ENCODE measurements around the gene PRLR. TPM values are rescaled to one million over a fixed set of nuclear protein-coding genes. Genes with fewer than 3 reads are reported as not detected.

Gene PRLR
- total RNA-seq, 1 experiment from 2014 or later: 0.59 TPM

DNA sequence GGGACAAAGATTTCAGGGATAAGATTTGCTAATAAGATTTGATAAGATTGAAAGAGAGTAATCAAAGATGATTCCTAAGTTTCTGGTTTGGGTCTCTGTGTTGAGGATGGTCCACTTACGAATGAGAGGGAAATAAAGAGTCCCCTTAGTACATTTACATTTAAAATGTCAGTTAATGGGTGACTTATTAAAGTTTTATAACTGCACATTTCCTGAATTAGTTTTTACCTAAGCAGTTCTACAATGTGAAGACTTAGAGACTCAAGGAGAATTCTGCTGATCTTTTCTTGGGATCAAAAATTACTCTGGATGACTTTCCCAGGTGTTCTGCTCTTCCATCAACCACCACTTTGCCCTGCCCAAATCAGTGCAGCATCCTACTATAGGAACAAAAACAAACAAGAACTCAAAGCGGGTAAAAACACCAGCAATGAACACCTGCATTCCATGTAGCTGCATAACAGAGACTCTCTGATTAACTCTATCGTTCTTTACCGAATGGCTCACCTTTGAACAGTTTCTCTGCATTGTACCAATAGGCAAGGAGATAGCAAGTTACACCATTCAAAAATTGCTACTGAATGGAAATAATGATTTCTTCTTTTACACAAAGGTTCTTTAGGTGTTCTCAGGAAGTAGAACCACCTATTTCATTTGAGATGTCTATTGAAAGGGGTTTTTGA is 65.3 kb downstream of the PRLR start:
- CTCF ChIA-PET: no interaction called here
- no peak overlapping the region for H3K27ac Mint-ChIP-seq (ENCODE audit: unreplicated experiment)
- no TSS peak for BruUV-seq (replicated peaks)

GRCh38 chr5:35163710-35164033 is 66.6 kb downstream of the PRLR start:
- Mint-ChIP-seq H3K27me3 (ENCODE audit: unreplicated experiment) (no peaks in the 10 kb centered on the region), H3K9me3 (ENCODE audit: low read depth, unreplicated experiment) (peaks cover 7% of the 10 kb centered on the region), H3K27ac (ENCODE audit: unreplicated experiment) (no peak overlapping the region), H3K4me3 (ENCODE audit: low read depth, unreplicated experiment) (no peak overlapping the region), H3K4me1 (ENCODE audit: low read depth, unreplicated experiment) (no peaks in the 10 kb centered on the region), H3K36me3 (ENCODE audit: insufficient read depth, unreplicated experiment) (no peaks in the 10 kb centered on the region)
- CTCF ChIA-PET: no interaction called here
- no peak for DNase-seq
- BruUV-seq (replicated peaks): no TSS peak
- intact Hi-C loops (cut with micrococcal nuclease; ENCODE audit: unreplicated experiment): no loop called here
- TF ChIP-seq, protein P1, sequence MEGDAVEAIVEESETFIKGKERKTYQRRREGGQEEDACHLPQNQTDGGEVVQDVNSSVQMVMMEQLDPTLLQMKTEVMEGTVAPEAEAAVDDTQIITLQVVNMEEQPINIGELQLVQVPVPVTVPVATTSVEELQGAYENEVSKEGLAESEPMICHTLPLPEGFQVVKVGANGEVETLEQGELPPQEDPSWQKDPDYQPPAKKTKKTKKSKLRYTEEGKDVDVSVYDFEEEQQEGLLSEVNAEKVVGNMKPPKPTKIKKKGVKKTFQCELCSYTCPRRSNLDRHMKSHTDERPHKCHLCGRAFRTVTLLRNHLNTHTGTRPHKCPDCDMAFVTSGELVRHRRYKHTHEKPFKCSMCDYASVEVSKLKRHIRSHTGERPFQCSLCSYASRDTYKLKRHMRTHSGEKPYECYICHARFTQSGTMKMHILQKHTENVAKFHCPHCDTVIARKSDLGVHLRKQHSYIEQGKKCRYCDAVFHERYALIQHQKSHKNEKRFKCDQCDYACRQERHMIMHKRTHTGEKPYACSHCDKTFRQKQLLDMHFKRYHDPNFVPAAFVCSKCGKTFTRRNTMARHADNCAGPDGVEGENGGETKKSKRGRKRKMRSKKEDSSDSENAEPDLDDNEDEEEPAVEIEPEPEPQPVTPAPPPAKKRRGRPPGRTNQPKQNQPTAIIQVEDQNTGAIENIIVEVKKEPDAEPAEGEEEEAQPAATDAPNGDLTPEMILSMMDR (IDR thresholded peaks at IDR 0.05; ENCODE audit: unreplicated experiment): no peak

More for the DNA sequence above, 65.3 kb downstream of the PRLR start:
- H3K27me3 Mint-ChIP-seq (ENCODE audit: unreplicated experiment): no peaks in the 10 kb centered on the region
- TF ChIP-seq, protein P1 (IDR thresholded peaks at IDR 0.05; ENCODE audit: unreplicated experiment): no peak
- H3K4me1 Mint-ChIP-seq (ENCODE audit: low read depth, unreplicated experiment): no peaks in the 10 kb centered on the region
- peaks cover 7% of the 10 kb centered on the region for H3K9me3 Mint-ChIP-seq (ENCODE audit: low read depth, unreplicated experiment)
- intact Hi-C loops (cut with micrococcal nuclease; ENCODE audit: unreplicated experiment): no loop called here
- DNase-seq: no peak
- no peak overlapping the region for H3K4me3 Mint-ChIP-seq (ENCODE audit: low read depth, unreplicated experiment)
- no peaks in the 10 kb centered on the region for H3K36me3 Mint-ChIP-seq (ENCODE audit: insufficient read depth, unreplicated experiment)

DNA sequence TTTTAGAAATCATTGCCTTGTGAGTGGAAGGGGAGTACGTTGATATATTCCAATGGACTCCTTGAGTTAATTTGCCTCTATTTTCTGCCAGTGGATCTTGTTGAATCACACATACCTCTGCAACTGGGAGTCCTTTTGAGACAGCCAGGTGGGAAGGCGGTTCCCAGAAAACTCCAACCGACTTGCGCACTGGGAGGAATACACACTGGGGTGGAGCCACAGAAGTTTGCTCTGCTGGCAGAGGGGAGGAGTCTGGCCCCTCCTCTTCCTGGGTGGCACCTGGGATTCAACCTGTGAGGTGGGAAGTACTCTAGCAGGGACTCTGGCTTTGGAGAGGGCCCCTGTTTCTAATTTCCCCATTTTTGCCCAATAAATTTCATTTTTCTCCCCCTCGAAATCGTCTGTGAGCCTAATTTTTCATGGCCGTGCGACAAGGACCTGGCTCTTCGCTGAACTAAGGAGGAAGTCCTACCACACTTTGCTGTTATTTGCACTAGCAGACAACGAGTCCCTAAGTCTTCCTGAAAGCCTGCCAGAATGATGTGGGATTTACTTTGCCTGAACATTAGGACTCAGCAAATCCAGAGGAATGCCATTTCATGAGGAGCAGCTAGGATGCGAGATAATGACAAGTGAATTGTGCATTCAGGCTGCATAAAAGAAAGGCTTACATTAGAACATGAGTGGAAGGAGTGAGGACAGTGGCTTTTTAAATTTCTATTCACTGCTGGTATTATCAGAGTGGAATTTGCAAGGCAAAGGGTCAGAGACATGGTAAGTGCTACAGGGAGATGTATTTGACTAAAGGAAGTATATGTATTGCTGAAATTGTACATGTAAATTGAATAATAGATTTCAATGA is 67.2 kb downstream of the PRLR start:
- H3K4me3 Mint-ChIP-seq (ENCODE audit: low read depth, unreplicated experiment): no peak overlapping the region
- no peaks in the 10 kb centered on the region for H3K4me1 Mint-ChIP-seq (ENCODE audit: low read depth, unreplicated experiment)
- CTCF ChIA-PET: no interaction called here
- no peak overlapping the region for H3K27ac Mint-ChIP-seq (ENCODE audit: unreplicated experiment)
- H3K9me3 Mint-ChIP-seq (ENCODE audit: low read depth, unreplicated experiment): peaks cover 7% of the 10 kb centered on the region
- no TSS peak for BruUV-seq (replicated peaks)
- no peaks in the 10 kb centered on the region for H3K36me3 Mint-ChIP-seq (ENCODE audit: insufficient read depth, unreplicated experiment)
- intact Hi-C loops (cut with micrococcal nuclease; ENCODE audit: unreplicated experiment): no loop called here
- TF ChIP-seq, protein P1 (IDR thresholded peaks at IDR 0.05; ENCODE audit: unreplicated experiment): no peak
- no peaks in the 10 kb centered on the region for H3K27me3 Mint-ChIP-seq (ENCODE audit: unreplicated experiment)
- no peak for DNase-seq

DNA sequence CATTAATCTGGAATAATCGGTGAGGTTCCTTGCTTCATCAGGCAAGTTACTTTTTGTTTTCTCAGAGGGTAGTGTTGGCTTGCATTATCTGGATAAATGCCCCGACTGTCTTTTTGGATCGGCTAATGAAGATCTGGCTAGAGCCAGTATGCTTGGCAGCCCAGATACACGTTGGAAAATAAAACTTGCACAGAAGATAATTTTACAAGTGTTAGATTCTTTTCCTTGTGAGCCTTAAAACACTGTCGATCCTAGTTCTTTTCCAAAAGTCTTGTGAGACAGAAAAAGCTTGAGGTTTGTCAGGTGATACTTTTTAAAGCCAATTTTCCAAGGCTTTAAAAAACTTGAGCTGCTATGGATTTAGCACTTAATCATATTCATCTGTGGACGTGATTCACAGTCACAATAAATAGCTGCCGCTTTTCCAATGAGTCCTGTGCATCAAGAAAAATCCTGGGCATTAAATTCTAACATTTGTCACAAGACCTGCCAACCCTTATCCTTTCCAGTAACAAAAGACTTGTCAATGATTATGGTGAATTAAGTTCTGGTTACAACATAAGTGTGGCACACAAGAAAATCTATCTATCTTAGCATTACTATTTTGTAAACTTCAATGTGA is 68.5 kb downstream of the PRLR start:
- Mint-ChIP-seq H3K4me3 (ENCODE audit: low read depth, unreplicated experiment) (no peak overlapping the region), H3K27me3 (ENCODE audit: unreplicated experiment) (no peaks in the 10 kb centered on the region), H3K4me1 (ENCODE audit: low read depth, unreplicated experiment) (no peaks in the 10 kb centered on the region), H3K36me3 (ENCODE audit: insufficient read depth, unreplicated experiment) (no peaks in the 10 kb centered on the region), H3K9me3 (ENCODE audit: low read depth, unreplicated experiment) (peaks cover 7% of the 10 kb centered on the region), H3K27ac (ENCODE audit: unreplicated experiment) (no peak overlapping the region)
- intact Hi-C loops (cut with micrococcal nuclease; ENCODE audit: unreplicated experiment): no loop called here
- BruUV-seq (replicated peaks): no TSS peak
- CTCF ChIA-PET: interaction anchor here (0.6 kb wide), 1 partner anchor 106 kb away, joined by 5 read pairs; no protein-coding TSS in a partner anchor
- TF ChIP-seq, protein P1 (IDR thresholded peaks at IDR 0.05; ENCODE audit: unreplicated experiment): no peak
- no peak for DNase-seq

All from Calu3 (cell line).